ENCODE data around the gene SFRP2. TPM values are rescaled to one million over a fixed set of nuclear protein-coding genes. Genes with fewer than 3 reads are reported as not detected.
A peak's percentile ranks its signal among the peaks of the same experiment; 100 is the strongest.

Gene SFRP2
- total RNA-seq, result 100 to 1,000 TPM in 1 of 8 experiments, 10 to 100 TPM in 3, 1 to 10 TPM in 1, under 1 TPM in 2, not detected in 1; 0.15 to 237 (median 14.0) TPM

GRCh38 chr4:153788413-153789276, at the start of gene SFRP2:
SFRP2 (minus strand) TSS chr4:153789083; CDS start chr4:153788835, 248 bp downstream.
- Histone ChIP-seq H3K4me3 (peak within 1 kb of the TSS; percentile 40 to 54 (median 50)), H3K27ac (peak within 1 kb of the TSS in 1 of 2 donors; percentile 52), H3K4me1 (replicated peaks in 1 of 2) (peaks cover 34 to 42% of the 10 kb centered on the region in 2 donors)
- peak in 7 of 8 experiments; percentile 4 to 51 (median 31) for ATAC-seq (replicated peaks in 6 of 8)
- whole genome bisulfite sequencing, 10 experiments, result 0 to 4% (median 3%) methylated on average over 5 to 10 of the region's 72 CpGs; no CpG with 5 or more reads in 7 of the 10 experiments
- in situ Hi-C loops (cut with MboI; ENCODE audit: low pct_unique_long_range_greater_than_20kb in 2 of 9, low sequenced_read_pairs in 9 of 9, unreplicated experiment in 9 of 9), result loop anchor here in 3 of 9 experiments (10.0 to 25.0 kb wide), 3 partner anchors 249 to 724 kb away; no protein-coding TSS in a partner anchor

GRCh38 chr4:153838564-153838963, 49.7 kb upstream of the SFRP2 start:
- 11 to 89% (median 63%) methylated on average over 1 to 3 of the region's 3 CpGs for WGBS, 10 experiments
- H3K4me3 ChIP-seq, result no peak overlapping the region
- no peak for ATAC-seq (replicated peaks in 6 of 8)
- in situ Hi-C loops (cut with MboI; ENCODE audit: low pct_unique_long_range_greater_than_20kb in 2 of 9, low sequenced_read_pairs in 9 of 9, unreplicated experiment in 9 of 9), result no loop called here
- no peak overlapping the region for H3K27ac ChIP-seq
- peaks cover 0 to 4% of the 10 kb centered on the region in 2 donors for H3K4me1 ChIP-seq (replicated peaks in 1 of 2)

- WGBS, 10 experiments, result 0 to 70% (median 21%) methylated on average over 1 to 5 of the region's 5 CpGs; no CpG with 5 or more reads in 2 of the 10 experiments
- no peak overlapping the region for H3K27ac ChIP-seq
- no peak overlapping the region for H3K4me3 ChIP-seq
- ATAC-seq (replicated peaks in 6 of 8), result peak in 4 of 8 experiments; percentile 77 to 97 (median 96)
- in situ Hi-C loops (cut with MboI; ENCODE audit: low pct_unique_long_range_greater_than_20kb in 2 of 9, low sequenced_read_pairs in 9 of 9, unreplicated experiment in 9 of 9), result no loop called here
- H3K4me1 ChIP-seq (replicated peaks in 1 of 2), result peaks cover 0 to 4% of the 10 kb centered on the region in 2 donors
Observed at GRCh38 chr4:153834901-153835300, 46.0 kb upstream of the SFRP2 start.

- no peak for ATAC-seq (replicated peaks in 6 of 8)
Observed at GRCh38 chr4:153832720-153833287, 43.9 kb upstream of the SFRP2 start.

GRCh38 chr4:153832054-153832453, 43.2 kb upstream of the SFRP2 start:
- Histone ChIP-seq H3K4me3 (no peak overlapping the region), H3K27ac (no peak overlapping the region), H3K4me1 (replicated peaks in 1 of 2) (peaks cover 0 to 4% of the 10 kb centered on the region in 2 donors)
- 40 to 100% (median 95%) methylated on average over 1 to 4 of the region's 4 CpGs; no CpG with 5 or more reads in 6 of the 10 experiments for WGBS, 10 experiments
- in situ Hi-C loops (cut with MboI; ENCODE audit: low pct_unique_long_range_greater_than_20kb in 2 of 9, low sequenced_read_pairs in 9 of 9, unreplicated experiment in 9 of 9), result no loop called here
- no peak for ATAC-seq (replicated peaks in 6 of 8)

More at GRCh38 chr4:153832720-153833287, 43.9 kb upstream of the SFRP2 start:
- Histone ChIP-seq H3K27ac (no peak overlapping the region), H3K4me3 (no peak overlapping the region), H3K4me1 (replicated peaks in 1 of 2) (peaks cover 0 to 4% of the 10 kb centered on the region in 2 donors)
- in situ Hi-C loops (cut with MboI; ENCODE audit: low pct_unique_long_range_greater_than_20kb in 2 of 9, low sequenced_read_pairs in 9 of 9, unreplicated experiment in 9 of 9), result no loop called here
- WGBS, 10 experiments, result 44 to 100% (median 82%) methylated on average over 1 to 3 of the region's 3 CpGs; no CpG with 5 or more reads in 4 of the 10 experiments

- in situ Hi-C loops (cut with MboI; ENCODE audit: low pct_unique_long_range_greater_than_20kb in 2 of 9, low sequenced_read_pairs in 9 of 9, unreplicated experiment in 9 of 9), result no loop called here
- ATAC-seq (replicated peaks in 6 of 8), result no peak
- no peak overlapping the region for H3K27ac ChIP-seq
- 83 to 100% (median 100%) methylated on average over 1 of the region's 1 CpG; no CpG with 5 or more reads in 5 of the 10 experiments for WGBS, 10 experiments
- H3K4me1 ChIP-seq (replicated peaks in 1 of 2), result peaks cover 0 to 4% of the 10 kb centered on the region in 2 donors
- H3K4me3 ChIP-seq, result no peak overlapping the region
Observed at GRCh38 chr4:153831245-153831644, 42.4 kb upstream of the SFRP2 start.

- H3K4me3 ChIP-seq, result no peak overlapping the region
- no peak overlapping the region for H3K27ac ChIP-seq
- peaks cover 0 to 2% of the 10 kb centered on the region in 2 donors for H3K4me1 ChIP-seq (replicated peaks in 1 of 2)
- ATAC-seq (replicated peaks in 6 of 8), result no peak
- WGBS, 10 experiments, result 0 to 100% (median 83%) methylated on average over 1 to 2 of the region's 2 CpGs; no CpG with 5 or more reads in 1 of the 10 experiments
- in situ Hi-C loops (cut with MboI; ENCODE audit: low pct_unique_long_range_greater_than_20kb in 2 of 9, low sequenced_read_pairs in 9 of 9, unreplicated experiment in 9 of 9), result no loop called here
Observed at GRCh38 chr4:153825691-153826090, 36.8 kb upstream of the SFRP2 start.

- 23 to 100% (median 90%) methylated on average over 2 to 4 of the region's 4 CpGs for whole genome bisulfite sequencing, 10 experiments
- H3K27ac ChIP-seq, result no peak overlapping the region
- ATAC-seq (replicated peaks in 6 of 8), result no peak
- peaks cover 0 to 2% of the 10 kb centered on the region in 2 donors for H3K4me1 ChIP-seq (replicated peaks in 1 of 2)
- in situ Hi-C loops (cut with MboI; ENCODE audit: low pct_unique_long_range_greater_than_20kb in 2 of 9, low sequenced_read_pairs in 9 of 9, unreplicated experiment in 9 of 9), result no loop called here
- no peak overlapping the region for H3K4me3 ChIP-seq
Observed at GRCh38 chr4:153825126-153825525, 36.2 kb upstream of the SFRP2 start.

- in situ Hi-C loops (cut with MboI; ENCODE audit: low pct_unique_long_range_greater_than_20kb in 2 of 9, low sequenced_read_pairs in 9 of 9, unreplicated experiment in 9 of 9), result no loop called here
- no peak overlapping the region for H3K4me3 ChIP-seq
- no peak for ATAC-seq (replicated peaks in 6 of 8)
- peaks cover 0 to 2% of the 10 kb centered on the region in 2 donors for H3K4me1 ChIP-seq (replicated peaks in 1 of 2)
- no peak overlapping the region for H3K27ac ChIP-seq
Observed at GRCh38 chr4:153824501-153824900, 35.6 kb upstream of the SFRP2 start.

- Histone ChIP-seq H3K27ac (no peak overlapping the region), H3K4me1 (replicated peaks in 1 of 2) (peaks cover 0 to 2% of the 10 kb centered on the region in 2 donors), H3K4me3 (no peak overlapping the region)
- in situ Hi-C loops (cut with MboI; ENCODE audit: low pct_unique_long_range_greater_than_20kb in 2 of 9, low sequenced_read_pairs in 9 of 9, unreplicated experiment in 9 of 9), result no loop called here
- no peak for ATAC-seq (replicated peaks in 6 of 8)
- 17 to 100% (median 71%) methylated on average over 1 of the region's 1 CpG; no CpG with 5 or more reads in 3 of the 10 experiments for WGBS, 10 experiments
Observed at GRCh38 chr4:153823483-153823882, 34.6 kb upstream of the SFRP2 start.

GRCh38 chr4:153822316-153822715, 33.4 kb upstream of the SFRP2 start:
- no peak overlapping the region for H3K4me3 ChIP-seq
- ATAC-seq (replicated peaks in 6 of 8), result no peak
- peaks cover 0 to 2% of the 10 kb centered on the region in 2 donors for H3K4me1 ChIP-seq (replicated peaks in 1 of 2)
- in situ Hi-C loops (cut with MboI; ENCODE audit: low pct_unique_long_range_greater_than_20kb in 2 of 9, low sequenced_read_pairs in 9 of 9, unreplicated experiment in 9 of 9), result no loop called here
- H3K27ac ChIP-seq, result no peak overlapping the region
- 45 to 72% (median 50%) methylated on average over 2 to 3 of the region's 3 CpGs; no CpG with 5 or more reads in 2 of the 10 experiments for WGBS, 10 experiments

- H3K4me1 ChIP-seq (replicated peaks in 1 of 2), result no peaks in the 10 kb centered on the region
- H3K27ac ChIP-seq, result no peak overlapping the region
- H3K4me3 ChIP-seq, result no peak overlapping the region
- ATAC-seq (replicated peaks in 6 of 8), result no peak
- in situ Hi-C loops (cut with MboI; ENCODE audit: low pct_unique_long_range_greater_than_20kb in 2 of 9, low sequenced_read_pairs in 9 of 9, unreplicated experiment in 9 of 9), result no loop called here
Observed at GRCh38 chr4:153817466-153817865, 28.6 kb upstream of the SFRP2 start.

- Histone ChIP-seq H3K4me3 (no peak overlapping the region), H3K4me1 (replicated peaks in 1 of 2) (no peaks in the 10 kb centered on the region), H3K27ac (no peak overlapping the region)
- no peak for ATAC-seq (replicated peaks in 6 of 8)
- in situ Hi-C loops (cut with MboI; ENCODE audit: low pct_unique_long_range_greater_than_20kb in 2 of 9, low sequenced_read_pairs in 9 of 9, unreplicated experiment in 9 of 9), result no loop called here
- 0 to 100% (median 50%) methylated on average over 1 to 2 of the region's 2 CpGs; no CpG with 5 or more reads in 1 of the 10 experiments for WGBS, 10 experiments
Observed at GRCh38 chr4:153816542-153816941, 27.7 kb upstream of the SFRP2 start.

All from motor neuron (in vitro differentiated cells).